Liver (tissue), 9 donors: ENCODE measurements around the gene ASH1L. TPM values are rescaled to one million over a fixed set of nuclear protein-coding genes. Genes with fewer than 3 reads are reported as not detected.

Source experiments
- DNase-seq: peaks from one replicate; pipeline ENCODE4 v3.0.0-alpha.2; 2017; ENCODE audit warnings: low spot score
- H3K27ac ChIP-seq, 2 donors: one replicate each; pipeline ENCODE4 v1.7.0; 2013; ENCODE audit warnings: inconsistent platforms in 2 of 2, low read length in 2 of 2, control low read depth in 1 of 2, low read depth in 1 of 2, mild to moderate bottlenecking in 1 of 2
- H3K27me3 ChIP-seq, 4 donors: one replicate each; pipeline versions ENCODE4 v1.6.1 to v1.7.0; 2013; ENCODE audit warnings: low read length in 3 of 4, inconsistent platforms in 1 of 4, mild to moderate bottlenecking in 1 of 4, moderate library complexity in 1 of 4; ENCODE audit not compliant: control insufficient read depth in 4 of 4, insufficient read depth in 4 of 4
- H3K36me3 ChIP-seq, 4 donors: one replicate each; pipeline versions ENCODE4 v1.6.1 to v1.7.0; 2013; ENCODE audit warnings: low read length in 3 of 4, mild to moderate bottlenecking in 3 of 4, low read depth in 1 of 4, moderate library complexity in 1 of 4; ENCODE audit not compliant: control insufficient read depth in 4 of 4, insufficient read depth in 3 of 4
- H3K4me1 ChIP-seq, 4 donors: one replicate each; pipeline versions ENCODE4 v1.6.1 to v1.7.0; 2013; ENCODE audit warnings: low read length in 3 of 4, mild to moderate bottlenecking in 3 of 4, moderate library complexity in 1 of 4; ENCODE audit not compliant: control insufficient read depth in 4 of 4, insufficient read depth in 4 of 4
- H3K4me3 ChIP-seq, 3 donors: one replicate each; pipeline versions ENCODE4 v1.6.1 to v1.7.0; 2013; ENCODE audit warnings: low read length in 3 of 3, control low read depth in 1 of 3, low read depth in 1 of 3, mild to moderate bottlenecking in 1 of 3
- H3K9ac ChIP-seq, 2 donors: one replicate each; pipeline ENCODE4 v1.7.0; 2013; ENCODE audit warnings: low read length in 2 of 2, mild to moderate bottlenecking in 2 of 2, moderate library complexity in 2 of 2, control low read depth in 1 of 2, low read depth in 1 of 2
- H3K9me3 ChIP-seq, 4 donors: one replicate each; pipeline versions ENCODE4 v1.6.1 to v1.7.0; 2013; ENCODE audit warnings: low read length in 3 of 4; ENCODE audit not compliant: control insufficient read depth in 4 of 4
- EGR1 ChIP-seq, 2 donors: IDR thresholded peaks; 2 replicates each; pipeline ENCODE4 v1.6.1; 2016 to 2018; ENCODE audit warnings: antibody characterized with exemption in 2 of 2, low read depth in 2 of 2
- GABPA ChIP-seq, 2 donors: IDR thresholded peaks in 1 of 2; conservative IDR thresholded peaks in 1 of 2; 2 replicates each; pipeline ENCODE4 v1.6.1; 2016; ENCODE audit warnings: antibody characterized with exemption in 2 of 2, mild to moderate bottlenecking in 1 of 2, moderate library complexity in 1 of 2
- HNF4A ChIP-seq, 2 donors: conservative IDR thresholded peaks; 2 replicates each; pipeline ENCODE4 v1.6.1; 2016; ENCODE audit warnings: antibody characterized with exemption in 2 of 2, mild to moderate bottlenecking in 2 of 2
- HNF4G ChIP-seq: IDR thresholded peaks from 2 replicates; pipeline ENCODE4 v1.6.1; 2016; ENCODE audit warnings: antibody characterized with exemption
- JUND ChIP-seq, 2 donors: IDR thresholded peaks; 2 replicates each; pipeline ENCODE4 v1.6.1; 2016; ENCODE audit warnings: antibody characterized with exemption in 2 of 2
- RAD21 ChIP-seq, 2 donors: IDR thresholded peaks; 2 replicates each; pipeline ENCODE4 v1.6.1; 2016; ENCODE audit warnings: antibody characterized with exemption in 2 of 2, mild to moderate bottlenecking in 2 of 2
- RXRA ChIP-seq, 2 donors: IDR thresholded peaks; 2 replicates each; pipeline ENCODE4 v1.6.1; 2017 to 2018; ENCODE audit warnings: antibody characterized with exemption in 2 of 2, mild to moderate bottlenecking in 1 of 2
- SP1 ChIP-seq: IDR thresholded peaks from 2 replicates; pipeline ENCODE4 v1.6.1; 2018; ENCODE audit warnings: antibody characterized with exemption, mild to moderate bottlenecking
- TAF1 ChIP-seq: conservative IDR thresholded peaks from 2 replicates; pipeline ENCODE4 v1.6.1; 2016; ENCODE audit warnings: antibody characterized with exemption, mild to moderate bottlenecking
- YY1 ChIP-seq: IDR thresholded peaks from 2 replicates; pipeline ENCODE4 v1.6.1; 2016; ENCODE audit warnings: antibody characterized with exemption, mild to moderate bottlenecking
- WGBS: extraction: QIAGEN DNeasy Blood & Tissue Kit; methylation state at CpG from one replicate; pipeline ENCODE4 v1.1.7; 2013; 5-methylcytosine and 5-hydroxymethylcytosine counted together
- polyA plus RNA-seq, 2 donors: library from polyadenylated mRNA; stranded (reverse) in 1 of 2; unstranded in 1 of 2; fragments of 200-250 nt in 1 of 2; fragments of >200 nt in 1 of 2; fragmentation: Nextera tagmentation in 1 of 2; extraction: Ambion mirVana in 1 of 2; gene quantifications; one replicate each; pipeline versions ENCODE4 v1.2.1 to v1.2.3, GENCODE V29; 2013 to 2015
- total RNA-seq, 2 donors: library from RNA; depleted of rRNA; stranded (reverse); fragments of >200 nt; gene quantifications; one replicate each; pipeline ENCODE4 v1.2.3, GENCODE V29; 2014
- TF ChIP-seq, protein P1 (sequence below): IDR thresholded peaks from 2 replicates; pipeline ENCODE4 v1.6.1; 2016; ENCODE audit warnings: antibody characterized with exemption, mild to moderate bottlenecking
- TF ChIP-seq, protein P2 (sequence below): fragments of 150-350 bp; IDR thresholded peaks from 2 replicates; pipeline ENCODE4 v1.5.1; 2017; ENCODE audit warnings: improper control_type of control experiment, low read depth, low read length; ENCODE audit not compliant: missing input control
- TF ChIP-seq, protein P3 (sequence below): IDR thresholded peaks from 2 replicates; pipeline ENCODE4 v1.6.1; 2016; ENCODE audit warnings: antibody characterized with exemption
- donor health status: healthy.
- donor health status: healthy.
- donor health status: healthy.
- donor health status: healthy.
- donor health status: healthy.

ASH1L gene
- total and polyA plus RNA-seq, 4 donors: 3.9 to 30.3 (median 13.9) TPM

DNA sequence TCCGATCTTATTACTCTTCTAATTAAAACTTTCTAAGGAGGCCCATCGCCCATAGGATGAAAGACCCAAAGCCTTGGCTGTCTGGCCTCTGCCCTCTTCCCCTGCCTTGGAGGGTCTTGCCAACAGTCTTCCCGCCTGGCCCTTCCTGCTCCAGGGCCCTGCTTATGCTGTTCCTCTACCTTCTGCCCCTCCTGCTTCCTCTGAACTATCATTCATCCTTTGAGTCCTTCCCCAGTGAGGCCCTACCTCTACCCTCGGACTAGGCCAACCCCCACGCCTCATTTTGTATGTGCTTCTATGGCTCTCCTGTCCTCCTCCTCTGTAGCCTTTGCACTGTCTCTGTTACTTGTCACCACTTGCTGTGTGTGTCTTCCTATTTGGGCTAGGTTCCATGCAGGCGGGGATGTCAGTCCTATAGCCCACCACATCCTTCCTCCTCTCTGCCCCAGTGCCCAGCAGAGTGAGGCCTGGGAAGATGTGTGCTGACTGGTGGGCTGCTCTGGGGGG, 236.5 kb downstream of the ASH1L start:
- Histone ChIP-seq H3K36me3 (peaks cover 5 to 18% (median 9%) of the 10 kb centered on the region in 4 donors), H3K4me1 (peaks cover 2 to 30% (median 22%) of the 10 kb centered on the region in 4 donors), H3K27me3 (no peaks in the 10 kb centered on the region)

DNA sequence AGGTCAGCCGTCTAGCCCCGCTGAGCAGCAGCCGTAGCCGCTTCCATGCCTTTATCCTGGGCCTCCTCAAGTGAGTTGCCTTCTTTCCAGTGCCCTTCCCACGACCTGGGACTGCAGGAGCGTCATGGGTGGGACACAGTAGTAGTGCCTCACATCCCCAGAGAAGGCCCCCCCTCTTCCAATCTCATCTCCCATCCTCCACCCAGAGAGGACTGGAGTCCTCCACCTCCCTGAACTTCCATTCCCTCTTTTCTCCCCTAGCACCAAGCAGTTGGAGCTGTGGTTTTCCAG, 237.1 kb downstream of the ASH1L start:
- no peak overlapping the region for H3K9ac ChIP-seq
- 78% methylated on average over 6 of the region's 6 CpGs for WGBS
- H3K4me3 ChIP-seq: no peak overlapping the region

More for the DNA sequence above, 236.5 kb downstream of the ASH1L start:
- Histone ChIP-seq H3K9ac (no peak overlapping the region), H3K27ac (no peak overlapping the region), H3K4me3 (no peak overlapping the region), H3K9me3 (no peaks in the 10 kb centered on the region)
- TF ChIP-seq, protein P1, sequence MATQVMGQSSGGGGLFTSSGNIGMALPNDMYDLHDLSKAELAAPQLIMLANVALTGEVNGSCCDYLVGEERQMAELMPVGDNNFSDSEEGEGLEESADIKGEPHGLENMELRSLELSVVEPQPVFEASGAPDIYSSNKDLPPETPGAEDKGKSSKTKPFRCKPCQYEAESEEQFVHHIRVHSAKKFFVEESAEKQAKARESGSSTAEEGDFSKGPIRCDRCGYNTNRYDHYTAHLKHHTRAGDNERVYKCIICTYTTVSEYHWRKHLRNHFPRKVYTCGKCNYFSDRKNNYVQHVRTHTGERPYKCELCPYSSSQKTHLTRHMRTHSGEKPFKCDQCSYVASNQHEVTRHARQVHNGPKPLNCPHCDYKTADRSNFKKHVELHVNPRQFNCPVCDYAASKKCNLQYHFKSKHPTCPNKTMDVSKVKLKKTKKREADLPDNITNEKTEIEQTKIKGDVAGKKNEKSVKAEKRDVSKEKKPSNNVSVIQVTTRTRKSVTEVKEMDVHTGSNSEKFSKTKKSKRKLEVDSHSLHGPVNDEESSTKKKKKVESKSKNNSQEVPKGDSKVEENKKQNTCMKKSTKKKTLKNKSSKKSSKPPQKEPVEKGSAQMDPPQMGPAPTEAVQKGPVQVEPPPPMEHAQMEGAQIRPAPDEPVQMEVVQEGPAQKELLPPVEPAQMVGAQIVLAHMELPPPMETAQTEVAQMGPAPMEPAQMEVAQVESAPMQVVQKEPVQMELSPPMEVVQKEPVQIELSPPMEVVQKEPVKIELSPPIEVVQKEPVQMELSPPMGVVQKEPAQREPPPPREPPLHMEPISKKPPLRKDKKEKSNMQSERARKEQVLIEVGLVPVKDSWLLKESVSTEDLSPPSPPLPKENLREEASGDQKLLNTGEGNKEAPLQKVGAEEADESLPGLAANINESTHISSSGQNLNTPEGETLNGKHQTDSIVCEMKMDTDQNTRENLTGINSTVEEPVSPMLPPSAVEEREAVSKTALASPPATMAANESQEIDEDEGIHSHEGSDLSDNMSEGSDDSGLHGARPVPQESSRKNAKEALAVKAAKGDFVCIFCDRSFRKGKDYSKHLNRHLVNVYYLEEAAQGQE: no peak
- TF ChIP-seq, protein P2, sequence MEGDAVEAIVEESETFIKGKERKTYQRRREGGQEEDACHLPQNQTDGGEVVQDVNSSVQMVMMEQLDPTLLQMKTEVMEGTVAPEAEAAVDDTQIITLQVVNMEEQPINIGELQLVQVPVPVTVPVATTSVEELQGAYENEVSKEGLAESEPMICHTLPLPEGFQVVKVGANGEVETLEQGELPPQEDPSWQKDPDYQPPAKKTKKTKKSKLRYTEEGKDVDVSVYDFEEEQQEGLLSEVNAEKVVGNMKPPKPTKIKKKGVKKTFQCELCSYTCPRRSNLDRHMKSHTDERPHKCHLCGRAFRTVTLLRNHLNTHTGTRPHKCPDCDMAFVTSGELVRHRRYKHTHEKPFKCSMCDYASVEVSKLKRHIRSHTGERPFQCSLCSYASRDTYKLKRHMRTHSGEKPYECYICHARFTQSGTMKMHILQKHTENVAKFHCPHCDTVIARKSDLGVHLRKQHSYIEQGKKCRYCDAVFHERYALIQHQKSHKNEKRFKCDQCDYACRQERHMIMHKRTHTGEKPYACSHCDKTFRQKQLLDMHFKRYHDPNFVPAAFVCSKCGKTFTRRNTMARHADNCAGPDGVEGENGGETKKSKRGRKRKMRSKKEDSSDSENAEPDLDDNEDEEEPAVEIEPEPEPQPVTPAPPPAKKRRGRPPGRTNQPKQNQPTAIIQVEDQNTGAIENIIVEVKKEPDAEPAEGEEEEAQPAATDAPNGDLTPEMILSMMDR: no peak
- TF ChIP-seq SP1: no peak
- no peak for TF ChIP-seq EGR1 (IDR thresholded peaks at IDR 0.05; ENCODE audit: low read depth in 2 of 2)
- TF ChIP-seq TAF1: no peak
- no peak for TF ChIP-seq RXRA (IDR thresholded peaks at IDR 0.05)
- no peak for TF ChIP-seq YY1
- no peak for TF ChIP-seq GABPA (IDR thresholded peaks at IDR 0.05 in 1 of 2, conservative IDR thresholded peaks at IDR 0.05 in 1 of 2)
- TF ChIP-seq HNF4A (conservative IDR thresholded peaks at IDR 0.05): no peak
- 87% methylated on average over 6 of the region's 6 CpGs for WGBS
- DNase-seq: no peak

More for the DNA sequence above, 237.1 kb downstream of the ASH1L start:
- Histone ChIP-seq H3K36me3 (peaks cover 3 to 13% (median 5%) of the 10 kb centered on the region in 4 donors), H3K27ac (no peak overlapping the region), H3K9me3 (no peaks in the 10 kb centered on the region), H3K27me3 (no peaks in the 10 kb centered on the region), H3K4me1 (peaks cover 2 to 35% (median 22%) of the 10 kb centered on the region in 4 donors)
- no peak for TF ChIP-seq HNF4A (conservative IDR thresholded peaks at IDR 0.05)
- TF ChIP-seq JUND (IDR thresholded peaks at IDR 0.05): no peak
- TF ChIP-seq, protein P1: no peak
- no peak for TF ChIP-seq HNF4G
- TF ChIP-seq EGR1 (IDR thresholded peaks at IDR 0.05; ENCODE audit: low read depth in 2 of 2): no peak
- TF ChIP-seq, protein P3, sequence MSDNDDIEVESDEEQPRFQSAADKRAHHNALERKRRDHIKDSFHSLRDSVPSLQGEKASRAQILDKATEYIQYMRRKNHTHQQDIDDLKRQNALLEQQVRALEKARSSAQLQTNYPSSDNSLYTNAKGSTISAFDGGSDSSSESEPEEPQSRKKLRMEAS: no peak
- no peak for TF ChIP-seq RAD21 (IDR thresholded peaks at IDR 0.05)
- TF ChIP-seq RXRA (IDR thresholded peaks at IDR 0.05): no peak
- TF ChIP-seq, protein P2: no peak
- no peak for DNase-seq
